Caco-2 (cell line): ENCODE measurements around the gene CORO7. TPM values are rescaled to one million over a fixed set of nuclear protein-coding genes. Genes with fewer than 3 reads are reported as not detected.

Experiments
- BruUV-seq: library from RNA; stranded (reverse); fragments of 400-500 nt; replicated peaks from 2 replicates; lab custom pipeline; 2021; lab: Mats Ljungman, UMichigan
- CTCF ChIA-PET: fragments of 300-600 bp; sonication (Branson Sonifier 250); formaldehyde crosslinking; loops from one replicate; lab custom pipeline; 2022; ENCODE audit warnings: antibody characterized with exemption; lab: Charles Lee
- POLR2A ChIA-PET: fragments of 300-600 bp; sonication (Branson Sonifier 250); formaldehyde crosslinking; loops from one replicate; lab custom pipeline; 2022; ENCODE audit warnings: antibody characterized with exemption; lab: Charles Lee
- DNase-seq, 2 experiments: peaks; one replicate each; pipeline versions ENCODE4 v3.0.0 to v3.0.0-alpha.2; 2020 to 2022
- H3K27me3 ChIP-seq: replicated peaks from 2 replicates; pipeline ENCODE4 v1.6.0; 2011; ENCODE audit warnings: low read length; ENCODE audit not compliant: control insufficient read depth, insufficient read depth
- H3K36me3 ChIP-seq: 2 replicates; pipeline ENCODE4 v1.5.1; 2011; ENCODE audit warnings: low read length; ENCODE audit not compliant: control insufficient read depth, insufficient read depth
- H3K4me1 ChIP-seq: fragments of 250-450 bp; sonication (Bioruptor Pico); 2 replicates; pipeline ENCODE4 v1.5.1; 2020; ENCODE audit warnings: mild to moderate bottlenecking
- H3K4me3 ChIP-seq: 2 replicates; pipeline ENCODE4 v1.5.1; 2011; ENCODE audit warnings: low read depth, mild to moderate bottlenecking, control low read depth, low read length
- H3K9me3 ChIP-seq: fragments of 250-450 bp; sonication (Bioruptor Pico); 2 replicates; pipeline ENCODE4 v1.5.1; 2020; ENCODE audit warnings: mild to moderate bottlenecking, moderate library complexity
- H3K27ac Mint-ChIP-seq: one replicate; pipeline ENCODE4 v1.8.0; 2022; ENCODE audit warnings: mixed read lengths; ENCODE audit not compliant: unreplicated experiment
- H3K27me3 Mint-ChIP-seq: one replicate; pipeline ENCODE4 v1.8.0; 2022; ENCODE audit warnings: mixed read lengths; ENCODE audit not compliant: insufficient read depth, unreplicated experiment
- H3K36me3 Mint-ChIP-seq: one replicate; pipeline ENCODE4 v1.8.0; 2022; ENCODE audit warnings: mild to moderate bottlenecking, mixed read lengths; ENCODE audit not compliant: insufficient read depth, unreplicated experiment
- H3K4me1 Mint-ChIP-seq: one replicate; pipeline ENCODE4 v1.8.0; 2022; ENCODE audit warnings: low read depth, mixed read lengths; ENCODE audit not compliant: unreplicated experiment
- H3K4me3 Mint-ChIP-seq: one replicate; pipeline ENCODE4 v1.8.0; 2022; ENCODE audit warnings: mild to moderate bottlenecking, moderate library complexity, mixed read lengths; ENCODE audit not compliant: unreplicated experiment
- H3K9me3 Mint-ChIP-seq: one replicate; pipeline ENCODE4 v1.8.0; 2022; ENCODE audit warnings: mixed read lengths; ENCODE audit not compliant: unreplicated experiment
- CTCF ChIP-seq, 2 experiments: fragments of 200-600 bp in 1 of 2; IDR thresholded peaks; 1 replicate in 1 of 2; 2 replicates in 1 of 2; pipeline versions ENCODE4 v1.5.1 to v1.8.0; 2011 to 2022; ENCODE audit warnings: antibody characterized with exemption in 1 of 2, control low read depth in 1 of 2, inconsistent platforms in 1 of 2, low read depth in 1 of 2, low read length in 1 of 2, mild to moderate bottlenecking in 1 of 2, moderate library complexity in 1 of 2; ENCODE audit not compliant: insufficient read depth in 1 of 2, severe bottlenecking in 1 of 2, unreplicated experiment in 1 of 2
- intact Hi-C: fragments of 100-400 bp; cut with micrococcal nuclease; formaldehyde crosslinking; loops from one replicate; pipeline ENCODE4 v1.10.0; 2022; ENCODE audit not compliant: unreplicated experiment
- total RNA-seq: library from RNA; stranded (reverse); gene quantifications from 2 replicates; pipeline ENCODE4 v1.2.3, GENCODE V29; 2022

CORO7 gene
- total RNA-seq, 1 experiment from 2014 or later: 23.1 TPM

DNA sequence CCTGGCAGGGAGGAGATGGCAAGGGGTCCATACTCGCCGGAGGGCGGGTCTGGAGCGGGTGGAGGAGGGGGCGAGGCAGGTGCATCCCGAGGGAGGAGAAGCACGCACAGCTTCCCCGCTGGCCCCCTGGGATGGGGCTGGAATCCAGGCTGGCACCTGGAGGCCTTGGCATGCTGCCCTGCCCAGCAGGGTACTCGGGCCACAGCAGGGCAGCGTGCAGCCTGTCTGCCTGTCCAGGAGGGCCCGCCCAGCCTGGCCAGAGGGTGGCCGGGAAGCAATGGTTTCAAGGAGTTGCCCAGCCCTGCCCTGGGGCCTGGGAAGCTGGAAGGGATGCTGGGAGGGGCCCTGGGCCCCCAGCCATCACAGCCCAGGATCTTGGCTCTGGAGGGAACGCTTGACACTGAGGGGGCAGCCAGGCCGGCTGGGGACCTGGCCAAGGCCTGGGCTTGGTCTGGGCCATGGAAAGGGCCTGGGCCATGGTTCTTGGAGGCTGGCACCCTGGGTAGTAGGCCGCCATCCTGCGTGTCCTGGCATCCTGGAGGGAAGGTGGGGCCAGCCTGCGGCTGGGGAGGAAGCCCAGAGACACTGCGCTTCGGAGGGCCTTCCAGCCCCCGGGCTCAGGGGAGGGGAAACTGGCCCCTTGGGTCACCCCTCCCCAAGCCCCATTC lies 99.4 kb downstream of the CORO7 start:
- intact Hi-C loops: no loop called here
- Mint-ChIP-seq H3K27me3 (no peaks in the 10 kb centered on the region), H3K27ac (no peak overlapping the region), H3K4me1 (peaks cover 12% of the 10 kb centered on the region), H3K36me3 (peaks cover 17% of the 10 kb centered on the region), H3K4me3 (peak overlapping the region; percentile 66), H3K9me3 (no peaks in the 10 kb centered on the region)
- Histone ChIP-seq H3K4me1 (peaks cover 36% of the 10 kb centered on the region), H3K36me3 (no peaks in the 10 kb centered on the region), H3K27me3 (no peaks in the 10 kb centered on the region), H3K9me3 (no peaks in the 10 kb centered on the region), H3K4me3 (peak overlapping the region; percentile 83)
- ChIA-PET CTCF (interaction anchor here (0.7 to 1.0 kb wide), 3 partner anchors 15 to 52 kb away, joined by 3 read pairs; no protein-coding TSS in a partner anchor), POLR2A (interaction anchor here (0.6 kb wide), 1 partner anchor 17 kb away, joined by 3 read pairs; no protein-coding TSS in a partner anchor)
- BruUV-seq: no TSS peak
- no peak for TF ChIP-seq CTCF (IDR thresholded peaks at IDR 0.05; ENCODE audit: insufficient read depth in 1 of 2, low read depth in 1 of 2, low read length in 1 of 2, severe bottlenecking in 1 of 2, unreplicated experiment in 1 of 2)
- no peak for DNase-seq

DNA sequence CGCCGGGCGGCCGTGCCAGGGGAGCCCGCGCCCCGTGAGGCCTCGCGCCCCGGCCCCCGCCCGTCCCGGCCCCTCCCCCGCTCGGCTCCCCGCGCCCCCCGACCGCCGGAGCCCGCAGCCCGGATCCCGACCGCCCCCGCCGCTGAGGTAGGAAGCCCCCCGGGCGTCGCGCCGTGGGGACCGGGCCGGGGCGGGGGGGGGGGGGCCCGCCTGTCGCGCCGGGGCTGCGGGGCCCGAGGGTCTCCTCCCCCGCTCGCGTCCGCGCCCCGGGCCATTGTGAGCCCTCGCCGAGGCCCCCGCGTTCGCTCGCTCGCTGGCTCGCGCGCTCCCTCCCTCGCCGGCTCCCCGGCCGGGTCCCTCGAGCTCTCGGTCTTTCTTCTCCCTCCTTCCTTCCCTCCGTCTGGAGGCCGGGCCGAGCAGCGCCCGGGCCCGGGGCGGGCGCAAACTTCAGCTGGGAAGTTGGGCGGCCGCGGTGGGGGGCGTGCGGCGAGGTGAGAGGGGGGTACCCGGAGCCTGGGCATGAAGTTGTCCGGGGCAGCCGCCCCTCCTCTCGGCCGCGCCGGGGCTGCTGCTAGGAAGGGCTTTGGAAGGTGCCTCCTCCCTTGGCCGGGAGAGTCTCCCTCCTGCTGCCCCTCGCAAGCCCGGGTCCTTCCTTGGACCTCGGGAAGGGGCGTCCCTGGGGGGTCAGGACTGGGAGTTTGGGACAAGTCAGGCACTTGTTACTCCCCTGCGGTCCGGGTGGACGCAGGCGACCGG lies 100.1 kb downstream of the CORO7 start:
- intact Hi-C loops: no loop called here

More for the DNA sequence above, 100.1 kb downstream of the CORO7 start:
- no peak for TF ChIP-seq CTCF (IDR thresholded peaks at IDR 0.05; ENCODE audit: insufficient read depth in 1 of 2, low read depth in 1 of 2, low read length in 1 of 2, severe bottlenecking in 1 of 2, unreplicated experiment in 1 of 2)
- H3K27me3 ChIP-seq: no peaks in the 10 kb centered on the region
- POLR2A ChIA-PET: interaction anchor here (0.6 kb wide), 2 partner anchors 17 to 44 kb away, joined by 3 to 10 read pairs; no protein-coding TSS in a partner anchor
- H3K9me3 ChIP-seq: no peaks in the 10 kb centered on the region
- Mint-ChIP-seq H3K27me3 (no peaks in the 10 kb centered on the region), H3K4me1 (peaks cover 12% of the 10 kb centered on the region), H3K9me3 (no peaks in the 10 kb centered on the region), H3K27ac (no peak overlapping the region), H3K4me3 (peak overlapping the region; percentile 66), H3K36me3 (peaks cover 17% of the 10 kb centered on the region)
- H3K4me3 ChIP-seq: peak overlapping the region; percentile 83
- peaks cover 36% of the 10 kb centered on the region for H3K4me1 ChIP-seq
- no TSS peak for BruUV-seq
- no peaks in the 10 kb centered on the region for H3K36me3 ChIP-seq
- CTCF ChIA-PET: interaction anchor here (0.5 to 1.5 kb wide), 3 partner anchors 43 to 51 kb away, joined by 3 to 10 read pairs (median 3); no protein-coding TSS in a partner anchor
- DNase-seq: peak in 1 of 2 experiments; percentile 48
